Right forelimb (tissue), 1 donor: ENCODE data around the gene RPS6KA5.
A peak's percentile ranks its signal among the peaks of the same experiment; 100 is the strongest.
"Not testable (repeated sequence)": the region's sequence is repeated elsewhere in the genome, so short reads cannot be mapped to it uniquely, and the experiment has no call there.

Experiments used
- DNase-seq: peaks from one replicate; pipeline ENCODE4 v3.0.0-alpha.2; 2018

RPS6KA5 gene

DNA sequence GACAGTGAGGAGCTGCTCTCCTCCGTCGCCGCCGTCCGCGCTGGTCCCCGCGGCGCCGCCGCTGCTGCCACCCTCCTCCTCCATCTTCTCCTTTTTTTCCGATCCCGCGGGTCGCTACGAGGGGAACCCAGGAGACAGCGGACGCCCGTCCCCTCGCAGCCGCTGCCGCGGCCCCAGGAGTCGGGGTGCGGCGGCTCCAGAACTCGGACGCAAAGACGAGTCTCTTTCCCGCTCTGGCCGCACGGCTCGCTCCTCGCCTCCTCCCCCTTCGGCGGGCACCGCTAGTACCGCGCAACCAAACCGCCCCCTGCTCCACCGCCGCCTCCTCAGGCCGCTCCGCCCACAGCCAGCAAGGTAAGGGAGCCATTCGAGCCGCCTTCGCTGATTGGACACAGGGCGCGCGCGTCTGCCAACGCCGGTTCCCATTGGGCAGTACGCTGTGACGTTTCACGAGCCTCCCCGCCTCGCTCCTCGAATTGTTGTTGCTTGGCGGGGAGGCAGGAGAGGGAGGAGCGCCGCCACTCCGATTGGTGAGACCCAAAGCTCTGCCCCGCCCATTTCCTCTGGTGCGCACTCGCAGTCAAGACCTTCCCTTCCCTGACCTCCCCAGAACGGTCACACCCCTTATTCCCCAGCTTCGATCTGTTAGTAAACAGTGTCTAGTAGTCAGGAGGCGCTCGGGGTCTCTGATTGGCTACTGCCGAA is at the start of gene RPS6KA5:
Gene RPS6KA5, minus strand, starts transcription at position 291 of the 705 bp plus-strand sequence. Its CDS starts 207 bp downstream, at position 84.
- DNase-seq = peak; percentile 100

DNA sequence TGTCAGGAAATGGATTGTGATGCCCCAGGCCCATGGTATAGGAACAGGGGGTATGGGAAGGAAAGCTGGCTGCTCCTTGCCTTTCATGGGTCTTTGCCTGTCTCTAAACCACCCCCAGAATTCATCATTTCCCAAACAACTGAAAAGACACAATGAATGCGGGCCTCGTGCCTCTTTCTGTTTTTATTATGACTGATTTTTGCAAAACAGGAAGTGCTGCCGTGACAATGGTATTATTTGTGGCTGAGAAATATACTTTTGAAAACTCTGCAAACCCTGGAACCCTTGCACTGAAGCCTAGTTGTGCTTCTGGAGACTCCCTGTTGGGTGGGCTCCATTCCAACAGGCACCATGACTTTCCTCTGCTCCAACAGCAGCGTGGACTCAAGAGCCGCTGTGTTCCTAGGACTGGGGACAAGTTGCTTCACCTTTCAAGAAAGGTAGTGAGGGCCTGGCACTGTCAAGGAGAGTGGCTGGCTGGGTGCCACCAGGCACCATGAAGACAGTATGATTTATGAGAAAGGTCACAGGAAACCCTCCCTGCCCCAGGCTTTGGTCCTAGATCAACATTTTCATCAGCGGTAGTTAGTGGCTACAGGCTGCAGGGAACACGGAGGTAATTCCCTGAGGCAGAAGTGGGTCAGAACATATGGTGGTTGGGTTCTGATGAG is 48.6 kb upstream of the RPS6KA5 start:
- DNase-seq = no peak

DNA sequence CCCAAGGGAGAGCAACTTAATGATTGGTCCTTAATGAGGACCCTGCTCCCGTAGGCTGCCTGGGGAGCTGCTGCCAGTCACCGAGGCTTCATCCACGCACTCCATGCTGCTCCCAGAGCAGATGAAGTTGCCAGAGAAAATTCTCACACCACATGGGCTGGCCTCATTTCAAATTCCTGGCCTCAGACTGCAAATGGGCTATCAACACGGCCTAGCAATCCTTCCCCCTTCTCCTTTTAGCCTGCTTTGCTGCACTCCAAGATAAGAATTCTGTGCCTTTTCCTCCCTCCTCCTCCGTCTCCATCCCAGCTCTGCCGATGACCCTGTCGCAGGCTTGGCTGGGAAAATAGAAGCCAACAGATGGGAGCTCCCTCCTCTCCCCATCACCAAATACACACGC is 42.7 kb upstream of the RPS6KA5 start:
- no peak for DNase-seq

DNA sequence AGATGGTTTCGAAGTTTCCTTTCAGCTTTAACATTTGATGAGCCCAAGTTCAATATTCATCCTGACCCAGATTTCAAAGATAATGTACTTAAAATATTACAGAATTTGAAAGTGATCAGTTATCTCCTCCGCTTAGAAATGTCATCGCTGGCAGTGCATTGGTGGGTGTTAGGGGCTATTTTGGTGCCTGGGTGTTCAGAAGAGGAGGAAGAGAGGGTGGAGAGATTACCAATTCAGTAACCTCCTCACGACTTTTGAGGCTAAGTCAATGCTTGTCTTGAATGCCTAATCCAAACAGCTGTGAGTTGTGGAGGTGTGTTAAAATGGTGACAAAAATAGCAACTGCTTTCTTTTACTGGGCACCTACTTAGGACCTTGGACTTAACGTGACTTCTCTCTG is 39.7 kb upstream of the RPS6KA5 start:
- no peak for DNase-seq

DNA sequence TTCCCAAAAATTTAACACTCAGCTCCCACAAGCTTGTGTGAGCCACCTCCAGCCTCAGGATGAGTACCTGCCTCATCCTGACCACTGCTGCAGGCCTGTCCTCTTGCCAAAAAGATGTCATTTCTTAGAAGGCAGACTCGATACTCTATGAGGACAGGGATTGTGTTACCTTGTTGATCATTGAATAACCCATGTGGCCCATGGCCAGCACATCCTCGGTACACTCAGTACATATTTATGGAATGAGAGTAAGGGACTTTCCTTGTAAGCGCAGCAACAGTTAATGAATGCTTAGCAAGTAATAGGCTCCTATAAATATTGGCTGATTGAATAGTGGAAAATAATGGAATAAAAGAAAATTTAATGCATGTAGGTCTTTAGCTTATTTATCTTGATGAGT is 38.1 kb upstream of the RPS6KA5 start:
- no peak for DNase-seq

DNA sequence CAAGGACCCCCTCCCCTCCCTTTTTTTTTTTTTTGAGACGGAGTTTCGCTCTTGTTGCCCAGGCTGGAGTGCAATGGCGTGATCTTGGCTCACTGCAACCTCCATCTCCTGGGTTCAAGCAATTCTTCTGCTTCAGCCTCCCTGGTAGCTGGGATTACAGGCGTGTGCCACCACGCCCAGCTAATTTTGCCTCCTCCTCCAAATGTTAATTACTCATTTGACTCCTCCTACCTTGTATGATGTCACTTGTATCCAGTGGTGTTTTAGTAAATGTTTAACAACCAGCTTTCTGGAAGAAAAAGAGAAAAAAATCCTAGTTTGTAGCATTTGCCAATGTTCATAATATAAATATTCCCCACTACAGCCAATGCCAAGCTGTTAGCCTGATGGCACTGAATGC is 37.2 kb upstream of the RPS6KA5 start:
- DNase-seq = not testable (repeated sequence)

DNA sequence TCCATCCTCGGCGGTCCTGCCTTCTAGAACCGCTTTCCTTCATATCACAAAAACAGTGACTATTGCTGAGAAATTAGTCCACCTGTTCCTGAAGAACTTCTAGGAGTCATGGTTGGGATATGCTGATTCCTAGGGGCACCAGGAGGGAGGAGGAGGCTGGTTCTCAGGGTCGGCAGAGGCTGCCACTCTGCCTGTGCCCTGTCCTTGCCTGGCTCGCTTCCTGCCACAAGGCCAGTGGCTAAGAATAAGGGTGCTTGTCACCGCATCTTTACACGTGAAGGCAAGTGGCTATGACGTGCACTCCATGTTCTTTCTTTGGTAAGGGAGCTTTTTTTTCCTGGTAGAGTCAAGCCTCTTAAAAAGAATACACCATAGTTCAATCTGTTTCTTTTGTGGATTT is 34.7 kb upstream of the RPS6KA5 start:
- DNase-seq = no peak

DNA sequence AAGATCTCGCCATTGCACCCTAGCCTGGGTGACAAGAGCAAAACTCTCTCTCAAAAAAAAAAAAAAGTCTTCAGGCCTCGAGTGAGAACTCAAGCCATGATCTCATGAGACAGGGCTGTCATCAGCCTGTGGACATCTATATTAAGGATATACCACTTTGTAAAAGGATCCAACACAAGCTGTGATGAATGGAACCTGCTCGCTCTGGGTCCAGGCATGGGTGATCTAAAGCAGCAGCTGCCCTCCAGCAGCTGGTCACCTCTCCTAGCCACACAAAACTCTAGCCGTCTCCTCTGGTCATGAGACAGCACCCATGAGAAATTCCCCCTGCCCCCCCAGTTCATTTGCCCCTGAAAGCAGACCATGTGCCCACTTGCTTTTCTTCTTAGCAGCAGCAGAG is 34.3 kb upstream of the RPS6KA5 start:
- DNase-seq = no peak

DNA sequence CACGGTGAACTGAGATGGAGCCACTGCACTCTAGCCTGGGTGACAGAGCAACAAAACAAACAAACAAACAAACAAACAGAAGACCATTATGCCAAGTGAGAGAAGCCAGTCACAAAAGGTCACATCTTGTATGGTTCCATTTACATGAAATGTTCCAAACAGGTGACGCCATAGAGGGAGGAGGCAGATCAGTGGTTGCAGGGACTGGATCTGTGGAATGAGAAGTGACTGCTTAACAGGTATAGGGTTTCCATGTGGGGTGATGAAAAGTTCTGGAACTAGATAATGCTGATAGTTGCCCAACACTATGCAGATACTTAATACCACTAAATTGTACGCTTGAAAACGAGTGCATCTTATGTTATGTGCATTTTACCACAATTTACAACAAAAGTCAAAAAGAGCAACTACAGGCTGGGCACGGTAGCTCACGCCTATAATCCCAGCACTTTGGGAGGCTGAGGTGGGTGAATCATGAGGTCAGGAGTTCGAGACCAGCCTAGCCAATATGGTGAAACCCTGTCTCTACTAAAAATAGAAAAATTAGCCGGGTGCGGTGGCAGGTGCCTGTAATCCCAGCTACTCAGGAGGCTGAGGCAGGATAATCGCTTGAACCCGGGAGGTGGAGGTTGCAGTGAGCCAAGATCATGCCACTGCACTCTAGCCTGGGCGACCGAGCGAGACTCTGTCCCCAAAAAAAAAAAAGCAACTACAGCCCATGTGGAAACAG is 33.5 kb upstream of the RPS6KA5 start:
- DNase-seq = not testable (repeated sequence)

DNA sequence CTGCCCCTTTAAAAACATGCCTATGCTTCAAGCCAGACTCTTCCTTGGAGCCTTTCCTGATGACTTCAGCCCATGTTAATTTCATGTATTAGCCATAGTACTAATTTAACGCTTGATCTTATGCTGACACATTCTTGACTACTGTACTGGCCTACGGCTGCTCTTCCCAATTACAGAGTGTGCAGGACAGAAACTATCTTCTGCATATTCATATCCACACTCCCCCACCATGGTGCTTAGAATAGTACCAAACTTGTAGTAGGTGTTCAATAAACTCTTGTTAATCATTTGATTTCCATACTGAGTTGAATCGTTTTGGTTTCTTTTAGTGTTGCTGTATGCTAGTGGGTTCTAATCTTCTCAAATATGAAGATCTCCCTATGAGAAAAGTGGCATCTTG is 31.6 kb upstream of the RPS6KA5 start:
- DNase-seq = no peak

DNA sequence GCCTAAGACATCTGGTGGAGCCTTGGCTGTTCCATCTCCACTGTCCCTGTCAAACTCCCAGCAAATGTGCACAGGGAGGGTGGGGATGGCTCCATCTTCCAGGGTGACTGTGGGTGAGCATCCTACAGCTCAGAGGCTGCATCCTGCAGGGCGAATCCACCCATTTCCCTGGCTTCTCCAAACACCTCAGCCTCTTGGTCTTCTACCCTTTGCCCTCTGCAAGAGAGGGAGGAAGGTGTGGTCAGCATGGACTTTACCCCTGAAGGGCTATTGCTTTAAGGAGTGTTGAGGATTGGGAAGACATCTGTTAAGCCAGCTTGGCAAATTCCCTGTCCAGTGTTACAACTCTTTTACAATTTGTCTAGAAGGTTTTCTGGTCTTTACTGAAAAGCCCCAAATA is 30.3 kb upstream of the RPS6KA5 start:
- no peak for DNase-seq

DNA sequence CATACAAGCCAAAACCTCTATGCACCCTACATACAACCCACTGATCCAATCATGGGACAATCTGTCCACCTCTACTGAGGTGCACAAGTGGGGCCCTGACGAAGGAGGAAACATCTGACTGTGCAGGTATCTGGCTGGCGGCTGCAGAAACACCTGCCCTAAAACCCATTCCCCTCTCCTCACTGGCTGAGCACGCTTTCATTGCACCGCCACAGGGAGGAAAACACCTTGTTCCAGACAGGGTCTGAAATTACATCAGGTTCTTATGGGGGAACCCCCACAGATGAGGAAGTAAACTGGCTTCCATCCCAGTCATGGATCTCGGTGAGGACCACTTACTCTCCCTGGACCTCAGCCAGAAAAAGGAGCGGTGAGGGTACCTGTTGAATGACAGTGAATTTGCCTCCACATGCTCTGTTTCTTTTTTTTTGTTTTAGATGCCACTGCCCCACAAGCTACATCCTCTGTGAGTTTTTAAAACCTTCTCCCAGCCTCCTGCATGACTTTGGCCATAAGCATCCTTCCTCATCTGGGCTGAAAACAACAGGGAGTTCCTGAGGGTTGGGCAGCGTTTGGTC is 29.6 kb upstream of the RPS6KA5 start:
- no peak for DNase-seq

DNA sequence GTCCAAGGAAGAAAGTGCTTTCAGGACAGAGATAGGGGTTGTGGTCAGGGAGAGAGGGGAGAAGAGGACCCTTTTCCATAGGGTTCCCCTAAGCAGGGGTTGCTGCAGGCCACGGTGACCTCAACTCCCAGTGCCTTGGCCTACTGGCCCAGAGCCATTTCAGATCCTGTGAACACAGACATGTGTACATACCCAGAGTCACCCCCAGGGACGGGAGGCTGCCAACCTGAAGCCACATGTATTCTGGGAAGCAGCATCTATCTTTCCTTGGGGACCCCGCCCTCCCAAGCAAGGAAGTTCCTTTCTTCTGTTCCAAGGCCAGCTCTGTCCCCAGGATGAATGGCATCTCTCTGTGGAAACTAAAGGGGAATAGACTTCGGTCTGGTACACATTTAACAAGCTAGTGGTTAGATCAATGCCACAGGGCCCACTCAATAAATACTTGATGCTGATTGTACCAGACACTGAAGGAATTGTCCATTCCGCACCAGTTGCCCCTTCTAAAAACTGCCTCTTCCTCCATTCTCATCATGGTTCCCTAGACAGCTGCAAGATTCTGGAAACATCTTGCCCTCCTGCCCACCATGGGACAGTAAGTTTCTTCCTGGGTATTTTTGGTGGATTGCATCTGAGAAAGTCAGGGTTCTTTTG is 28.3 kb upstream of the RPS6KA5 start:
- no peak for DNase-seq

DNA sequence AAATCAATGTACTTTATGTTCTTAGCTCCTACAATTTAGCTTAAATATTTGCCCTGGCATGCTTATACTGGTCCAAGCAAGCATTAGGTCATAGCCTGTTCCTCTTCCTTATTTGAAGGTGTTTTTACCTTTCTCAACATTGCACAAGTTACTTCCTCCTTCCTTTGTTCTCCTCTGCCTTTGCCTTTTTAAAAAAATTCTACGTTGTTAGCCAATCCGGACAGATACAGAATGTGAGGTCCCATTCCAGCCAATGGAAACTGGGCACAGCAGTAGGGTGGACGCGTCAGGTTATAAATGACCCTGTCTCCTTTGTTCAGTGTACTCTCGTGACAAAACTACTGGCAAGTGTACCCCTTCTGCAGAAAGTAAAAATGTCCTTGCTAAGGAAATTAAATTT is 27.0 kb upstream of the RPS6KA5 start:
- DNase-seq = not testable (repeated sequence)

DNA sequence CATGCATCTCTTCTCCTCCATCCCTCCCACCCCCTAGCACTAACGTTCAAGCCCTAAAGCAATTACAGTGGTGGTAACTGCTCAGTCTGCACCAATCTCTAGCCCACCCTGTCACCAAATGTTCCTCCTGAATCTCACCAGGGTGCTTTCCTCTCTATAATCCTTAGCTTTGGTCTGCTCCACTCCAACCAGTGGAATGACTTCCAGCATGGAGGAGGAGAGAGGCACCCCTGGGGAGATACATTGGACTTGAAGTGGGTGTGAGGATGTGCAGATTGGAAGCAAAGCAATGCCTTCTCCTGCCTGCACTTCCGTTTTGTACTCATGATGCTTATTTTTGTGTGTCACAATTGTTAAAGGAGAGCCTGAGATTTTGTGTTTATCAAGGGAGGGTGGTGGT is 24.1 kb upstream of the RPS6KA5 start:
- DNase-seq = no peak

DNA sequence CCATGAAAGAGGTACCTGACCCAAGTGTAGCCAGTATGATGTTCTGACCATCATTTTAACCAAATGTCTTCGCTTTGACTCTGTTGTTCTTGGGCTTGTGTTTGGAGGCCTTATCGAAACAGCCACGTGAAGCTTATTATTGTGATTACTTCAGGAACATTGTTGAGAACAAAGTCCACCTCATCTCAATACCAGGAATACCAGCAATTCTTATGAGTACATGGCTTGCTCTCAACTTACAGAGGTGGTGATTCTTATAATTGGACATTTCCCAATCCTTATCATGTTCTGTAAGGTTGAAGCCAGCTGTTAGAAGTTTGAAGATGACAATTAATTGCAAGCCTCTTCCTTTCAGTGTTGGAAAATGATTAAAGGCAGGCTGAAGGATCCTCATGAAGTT is 21.8 kb upstream of the RPS6KA5 start:
- DNase-seq = no peak

DNA sequence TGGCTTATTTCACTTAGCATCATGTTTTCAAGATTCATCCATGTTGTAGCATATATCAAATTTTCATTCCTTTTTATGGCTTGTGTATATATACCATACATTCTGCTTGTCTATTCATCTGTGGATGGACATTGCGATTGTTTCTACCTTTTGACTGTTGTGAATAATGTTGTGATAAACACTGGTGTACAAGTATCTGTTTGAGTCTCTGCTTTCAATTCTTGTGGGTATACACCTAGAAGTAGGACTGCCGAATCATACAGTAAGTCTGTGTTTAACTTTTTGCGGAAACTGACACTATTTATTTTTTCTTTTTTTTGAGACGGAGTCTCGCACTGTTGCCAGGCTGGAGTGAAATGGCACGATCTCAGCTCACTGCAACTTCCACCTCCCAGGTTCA is 19.6 kb upstream of the RPS6KA5 start:
- DNase-seq = no peak

DNA sequence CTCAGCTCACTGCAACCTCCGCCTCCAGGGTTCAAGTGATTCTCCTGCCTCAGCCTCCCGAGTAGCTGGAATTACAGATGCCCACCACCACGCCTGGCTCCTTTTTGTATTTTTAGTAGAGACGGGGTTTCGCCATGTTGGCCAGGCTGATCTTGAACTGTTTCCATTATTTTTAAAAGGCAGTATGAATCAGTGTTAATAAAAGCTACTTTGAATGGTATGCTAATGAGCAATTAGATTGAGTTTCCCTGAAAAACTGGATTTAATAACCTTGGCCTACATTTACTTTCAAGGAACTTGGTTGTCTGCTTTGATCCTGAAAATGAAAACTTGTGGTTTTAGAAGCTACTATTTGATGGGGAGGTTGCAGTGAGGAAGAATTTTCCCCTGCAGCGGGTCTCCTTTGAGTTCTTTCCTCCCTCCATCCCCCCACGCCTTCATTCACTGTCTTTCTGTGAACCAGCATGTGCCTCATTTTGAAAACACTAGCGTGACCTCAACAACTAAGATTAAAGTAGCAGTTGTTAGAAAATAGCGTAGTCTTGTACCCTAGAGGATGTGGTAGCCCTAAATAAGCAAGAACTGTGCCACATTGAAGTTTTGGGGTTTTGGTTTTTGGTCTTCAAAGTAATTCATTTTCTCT is 17.8 kb upstream of the RPS6KA5 start:
- no peak for DNase-seq

DNA sequence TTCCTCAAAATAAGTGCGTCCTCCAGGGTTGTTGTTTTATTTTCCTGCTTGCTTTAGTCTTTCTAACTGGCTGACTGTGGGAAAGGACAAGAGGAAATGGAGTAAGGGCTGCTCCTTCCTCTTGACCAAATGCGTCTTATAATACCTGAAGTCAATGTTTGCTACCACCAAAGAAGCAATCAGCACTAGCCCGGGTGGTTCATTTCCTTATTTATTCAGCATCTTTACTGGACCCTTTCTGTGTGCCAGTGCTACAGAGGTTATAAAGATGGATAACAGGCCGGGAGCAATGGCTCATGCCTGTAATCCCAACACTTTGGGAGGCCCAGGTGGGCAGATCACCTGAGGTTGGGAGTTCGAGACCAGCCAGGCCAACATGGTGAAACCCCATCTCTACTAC is 15.1 kb upstream of the RPS6KA5 start:
- DNase-seq = no peak

DNA sequence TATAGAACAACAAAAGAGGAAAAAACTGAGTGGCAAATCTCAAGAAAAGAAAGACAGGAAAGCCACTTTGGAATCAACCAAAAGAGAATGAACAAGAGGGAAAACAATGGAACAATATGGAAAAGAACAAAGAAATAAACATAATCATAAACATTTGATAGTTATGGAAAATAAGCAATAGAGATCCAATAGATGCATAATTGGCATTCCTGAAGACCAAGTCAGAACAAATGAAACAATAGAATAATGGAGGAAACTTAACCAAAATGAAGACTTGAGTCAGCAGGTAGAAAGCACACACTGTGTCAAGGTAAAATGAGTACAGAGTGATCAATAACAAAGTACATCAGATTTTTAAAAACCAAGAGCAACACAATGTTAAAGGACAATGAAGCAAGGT is 10.1 kb upstream of the RPS6KA5 start:
- DNase-seq = no peak

DNA sequence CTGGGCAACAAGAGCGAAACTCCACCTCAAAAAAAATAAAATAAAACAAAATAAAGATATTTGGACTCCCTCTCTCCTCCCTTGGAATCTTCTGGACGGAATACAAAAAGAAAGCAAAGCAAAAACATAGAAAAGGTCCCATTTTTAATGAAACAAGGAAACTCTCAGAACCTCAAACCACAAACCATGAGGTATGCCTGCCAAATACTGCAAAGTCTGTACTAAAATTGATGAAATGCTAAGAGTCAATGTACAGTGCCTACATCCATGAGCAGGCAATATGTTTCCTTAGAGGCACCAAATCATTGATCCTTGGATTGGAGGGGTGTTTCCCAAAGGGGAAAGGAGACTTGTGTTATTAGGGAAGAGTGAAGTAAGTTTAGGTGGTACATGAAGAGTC is 8.2 kb upstream of the RPS6KA5 start:
- DNase-seq = no peak

DNA sequence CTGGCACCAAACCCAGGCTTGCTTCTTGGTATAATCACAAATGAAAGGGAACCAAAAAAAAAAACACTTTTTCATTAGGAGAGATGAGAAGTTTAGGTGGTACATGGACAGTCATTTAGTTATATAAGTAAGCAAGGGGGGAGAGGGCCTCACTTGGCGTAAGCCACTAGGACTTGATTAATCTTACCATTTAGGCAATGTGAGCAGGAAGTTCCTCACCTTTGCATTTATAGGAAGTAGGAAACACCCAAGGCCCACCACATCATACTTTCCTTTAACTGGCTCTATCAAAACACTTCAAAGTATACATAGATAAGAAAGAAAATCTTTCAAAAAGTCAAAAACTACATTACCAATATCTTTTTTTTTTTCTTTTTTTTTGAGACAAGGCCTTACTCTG is 6.7 kb upstream of the RPS6KA5 start:
- DNase-seq = no peak

DNA sequence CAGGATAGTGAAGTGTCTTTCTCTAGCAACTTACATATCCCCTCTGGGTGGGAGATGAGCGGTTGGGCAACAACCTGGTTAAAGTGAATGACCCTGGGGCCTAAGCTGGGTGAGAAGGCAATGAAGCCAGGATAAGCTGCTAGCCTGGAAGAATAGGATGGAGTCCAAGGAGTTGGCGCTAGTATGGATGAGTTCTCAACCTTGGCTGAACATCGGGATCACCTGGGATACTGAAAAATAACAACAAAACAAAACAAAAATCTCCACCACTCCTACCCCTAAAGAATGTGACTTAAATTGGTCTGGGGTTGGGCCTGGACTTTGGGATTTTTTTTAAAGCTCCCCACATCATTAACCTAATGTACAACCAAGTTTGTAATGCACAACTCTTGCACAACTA is 4.8 kb upstream of the RPS6KA5 start:
- DNase-seq = no peak
